ENCODE measurements around the gene UBN2.
"Not testable (repeated sequence)": the region's sequence is repeated elsewhere in the genome, so short reads cannot be mapped to it uniquely, and the experiment has no call there.

The UBN2 gene

DNA sequence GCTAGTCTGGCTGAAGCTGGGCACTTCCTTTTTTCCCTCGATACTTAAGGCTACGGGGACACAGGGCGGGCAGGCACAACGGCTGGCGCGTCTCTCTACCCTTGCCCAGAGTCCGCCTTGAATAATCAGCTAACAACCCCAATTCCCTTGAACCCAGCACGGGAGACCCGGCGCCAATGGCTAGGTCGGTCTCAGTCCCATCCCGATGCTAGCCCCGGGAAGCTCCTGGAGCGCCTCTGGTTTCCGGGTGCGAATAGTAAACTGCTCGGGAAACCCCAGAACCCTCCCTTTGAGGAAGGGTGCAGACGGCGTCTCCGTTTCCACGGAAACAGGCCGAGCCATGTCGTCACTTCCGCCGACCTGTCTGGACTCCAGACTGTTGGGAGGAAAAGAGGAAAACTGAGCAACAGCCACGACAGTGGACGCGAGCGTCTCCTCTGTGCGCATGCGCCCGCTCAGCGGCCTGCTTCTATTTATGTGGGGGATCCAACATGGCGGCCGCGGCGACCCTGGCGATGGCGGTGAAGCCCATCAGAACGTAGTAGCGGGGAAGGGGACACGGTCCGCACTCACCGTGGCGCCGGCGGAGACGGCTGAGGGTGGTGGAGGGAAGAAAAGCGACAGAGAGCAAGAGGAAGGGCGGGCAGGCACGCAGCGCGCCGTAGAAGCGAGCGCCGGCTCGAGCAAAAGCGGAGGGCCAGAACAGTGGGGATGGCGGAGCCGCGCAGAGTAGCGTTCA, at the start of gene UBN2:
Gene UBN2, plus strand, starts transcription at position 464 of the 739 bp plus-strand sequence. Its CDS starts 248 bp downstream, at position 712.
- DNase-seq, result peak; percentile 97

DNA sequence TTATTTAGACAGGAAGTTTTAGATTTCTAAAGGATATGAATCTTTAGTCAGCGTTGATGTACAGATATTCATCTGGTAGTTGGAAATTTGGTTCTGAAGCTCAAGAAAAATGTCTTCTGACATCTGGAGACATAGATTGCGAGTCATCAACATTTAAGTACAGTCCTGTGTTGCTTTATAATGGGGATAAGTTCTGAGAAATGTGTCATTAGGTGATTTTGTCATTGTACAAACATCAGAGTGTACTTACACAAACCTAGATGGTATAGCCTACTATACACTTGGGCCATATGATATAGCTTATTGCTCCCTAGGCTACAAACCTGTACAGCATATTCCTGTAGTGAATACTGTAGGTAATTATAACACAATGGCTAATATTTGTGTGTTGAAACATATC, 49.6 kb upstream of the UBN2 start:
- DNase-seq, result no peak

DNA sequence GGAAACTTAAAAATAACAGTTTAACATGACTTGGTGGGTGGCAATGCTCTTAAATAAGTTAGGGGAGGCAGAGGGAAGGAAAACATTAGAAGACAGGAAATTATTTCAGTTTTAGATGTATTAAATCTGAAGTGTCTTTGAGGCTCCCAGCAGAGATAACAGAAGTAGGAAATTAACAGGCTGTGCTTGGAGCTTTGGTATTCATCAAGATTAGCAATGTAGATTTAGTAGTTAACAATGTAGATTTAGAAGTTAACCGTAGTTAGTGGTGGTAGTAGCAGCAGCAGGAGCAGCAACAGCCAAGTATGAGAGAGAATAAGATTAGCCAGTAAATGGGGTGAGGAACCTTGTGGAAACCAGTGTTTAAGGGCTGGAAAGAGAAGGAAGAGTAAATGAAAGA, 48.7 kb upstream of the UBN2 start:
- no peak for DNase-seq

DNA sequence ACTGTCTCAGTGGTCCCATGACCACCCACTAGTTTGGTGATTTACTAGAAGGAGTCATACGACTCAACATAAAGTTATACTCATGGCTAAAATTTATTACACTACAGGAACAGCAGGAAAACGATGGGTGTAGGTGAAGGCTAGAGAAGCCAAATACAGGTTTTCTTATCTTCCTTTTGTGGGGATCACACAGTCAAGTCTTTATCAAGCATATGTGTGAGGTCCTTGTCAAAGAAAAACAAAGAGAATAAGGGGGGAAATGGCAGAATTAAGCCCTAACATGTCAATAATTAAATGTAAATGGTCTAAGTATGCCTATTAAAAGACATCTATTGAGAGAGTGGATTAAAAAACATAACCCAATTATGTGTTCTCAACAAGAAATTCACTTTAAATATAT, 47.8 kb upstream of the UBN2 start:
- no peak for DNase-seq

DNA sequence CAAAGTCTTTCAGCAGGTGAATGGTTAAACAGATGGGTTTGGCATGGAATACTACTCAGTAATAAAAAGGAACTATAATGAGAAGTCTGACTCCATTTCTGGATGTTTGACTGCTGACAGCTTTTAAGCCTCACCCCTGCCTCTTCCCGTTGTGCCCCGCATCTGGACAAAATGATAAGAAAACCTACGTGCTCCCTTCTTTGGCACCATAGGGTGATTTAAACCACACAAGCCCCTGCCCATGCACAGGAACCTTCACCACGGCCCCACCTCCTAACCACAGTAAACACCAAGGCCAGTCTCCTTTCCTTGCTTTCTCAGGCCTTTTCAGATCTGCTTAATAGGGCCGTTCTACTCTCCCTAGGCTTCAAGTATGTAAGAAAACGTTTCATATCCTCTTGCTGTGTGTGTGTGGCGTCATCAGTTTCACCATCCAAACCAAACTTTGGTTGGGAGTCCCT, 47.1 kb upstream of the UBN2 start:
- no peak for DNase-seq

DNA sequence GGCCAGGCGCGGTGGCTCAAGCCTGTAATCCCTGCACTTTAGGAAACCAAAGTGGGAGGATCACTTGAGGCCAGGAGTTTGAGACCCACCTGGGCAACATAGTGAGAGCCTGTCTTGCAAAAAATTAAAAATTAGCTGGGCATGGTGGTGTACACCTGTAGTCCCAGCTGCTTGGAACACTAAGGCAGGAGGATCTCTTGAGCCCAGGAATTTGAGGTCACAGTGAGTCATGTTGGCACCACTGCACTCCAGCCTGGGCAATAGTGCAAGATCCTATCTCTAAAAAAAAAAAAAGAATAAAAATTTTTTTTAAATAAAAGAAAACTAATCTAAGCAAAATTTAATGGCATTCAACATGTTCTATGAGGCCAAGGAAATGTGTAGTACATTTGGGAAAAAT, 44.9 kb upstream of the UBN2 start:
- no peak for DNase-seq

DNA sequence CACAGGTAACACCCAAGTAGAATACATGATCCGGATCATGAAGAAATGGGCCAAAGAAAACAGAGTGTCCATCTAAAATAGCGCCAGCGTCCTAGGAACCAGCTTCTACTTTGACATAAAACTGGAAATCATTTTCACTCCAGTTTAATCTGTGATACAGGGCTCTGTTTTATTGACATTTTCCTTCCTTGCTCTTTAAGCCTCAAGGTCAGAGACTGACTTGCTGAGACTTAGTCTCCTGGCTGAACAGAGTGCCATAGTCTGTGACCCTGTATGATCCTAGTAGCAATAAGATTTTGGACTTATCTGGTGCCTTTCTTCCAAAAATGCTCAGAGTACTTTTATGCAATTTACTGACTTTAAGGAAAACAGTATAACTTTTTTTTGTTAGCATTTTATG, 41.7 kb upstream of the UBN2 start:
- no peak for DNase-seq

DNA sequence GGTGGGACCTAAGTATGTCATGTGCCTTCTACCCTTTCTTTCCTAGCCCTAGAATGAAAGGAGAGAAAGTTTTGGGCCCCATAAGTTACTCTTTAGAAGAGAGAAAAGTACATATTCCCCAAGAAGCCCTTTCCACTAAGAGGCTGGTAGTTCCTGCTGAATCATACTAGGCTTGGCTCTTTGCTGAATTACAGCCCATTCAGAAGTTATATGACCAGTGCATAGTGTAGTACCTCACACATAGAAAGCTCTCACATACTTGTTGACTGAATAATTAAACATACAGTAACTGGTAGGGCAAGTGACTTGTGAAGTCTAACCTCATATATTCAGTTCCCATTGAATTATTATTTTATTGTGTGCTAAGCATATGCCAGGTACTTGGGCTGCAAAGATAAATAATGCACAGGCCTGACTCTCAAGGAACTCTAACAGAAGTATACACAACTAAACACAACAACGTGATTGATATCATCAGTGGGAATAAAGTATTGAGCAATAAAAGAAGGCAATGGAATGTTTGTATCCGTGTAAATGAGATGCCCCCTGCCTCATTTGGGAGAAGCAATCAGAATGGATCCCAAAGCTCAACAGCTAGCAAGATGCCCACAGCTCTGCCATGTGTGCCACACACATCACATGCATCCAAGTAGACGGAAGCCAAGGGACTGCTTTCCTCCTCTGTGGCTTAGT, 38.9 kb upstream of the UBN2 start:
- DNase-seq, result no peak

DNA sequence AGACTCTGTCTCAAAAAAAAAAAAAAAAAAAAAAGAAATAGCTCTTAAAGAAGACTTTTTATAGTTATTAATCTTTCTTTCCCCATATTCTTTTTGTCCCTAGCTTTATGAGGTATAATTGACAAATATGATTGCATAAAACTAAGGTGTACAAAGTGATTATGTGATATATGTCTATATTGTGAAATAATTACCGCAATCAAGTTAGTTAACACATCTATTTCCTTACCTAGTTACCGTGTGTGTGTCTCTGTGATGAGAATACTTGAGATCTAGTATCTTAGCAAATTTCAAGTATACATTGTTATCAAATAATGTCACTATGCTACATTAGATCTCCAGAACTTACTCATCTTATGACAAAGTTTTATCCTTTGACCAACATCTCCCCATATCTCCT, 30.7 kb upstream of the UBN2 start:
- DNase-seq, result no peak

DNA sequence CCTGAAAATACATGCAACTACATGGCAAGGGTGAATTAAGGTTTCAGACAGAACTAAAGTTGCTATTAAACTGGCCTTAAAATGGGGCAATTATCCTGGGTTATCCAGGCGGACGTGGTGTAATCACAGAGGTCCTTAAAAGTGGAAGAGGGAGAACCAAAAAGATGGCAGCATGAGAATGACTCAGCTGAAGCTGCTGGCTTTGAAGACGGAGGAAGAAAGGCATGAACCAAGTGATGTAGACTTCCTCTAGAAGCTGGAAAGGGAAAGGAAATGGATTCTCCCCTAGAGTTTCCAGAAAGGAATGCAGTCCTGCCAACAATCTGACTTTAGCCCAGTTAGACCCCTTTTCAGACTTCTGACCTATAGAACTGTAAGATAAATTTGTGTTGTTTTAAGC, 27.0 kb upstream of the UBN2 start:
- DNase-seq, result no peak

DNA sequence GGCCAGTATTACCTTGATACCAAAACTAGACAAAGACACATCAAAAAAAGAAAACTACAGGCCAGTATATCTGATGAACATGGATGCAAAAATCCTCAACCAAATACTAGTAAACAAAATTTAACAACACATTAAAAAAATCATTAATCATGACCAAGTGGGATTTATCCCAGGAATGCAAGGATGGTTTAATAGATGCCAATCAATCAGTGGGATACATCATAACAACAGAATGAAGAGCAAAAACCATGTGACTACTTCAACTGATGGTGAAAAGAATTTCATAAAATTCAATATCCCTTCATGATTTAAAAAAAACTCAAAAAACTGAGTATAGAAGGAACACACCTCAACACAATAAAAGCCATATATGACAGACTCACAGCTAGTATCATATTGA, 25.2 kb upstream of the UBN2 start:
- DNase-seq, result no peak

DNA sequence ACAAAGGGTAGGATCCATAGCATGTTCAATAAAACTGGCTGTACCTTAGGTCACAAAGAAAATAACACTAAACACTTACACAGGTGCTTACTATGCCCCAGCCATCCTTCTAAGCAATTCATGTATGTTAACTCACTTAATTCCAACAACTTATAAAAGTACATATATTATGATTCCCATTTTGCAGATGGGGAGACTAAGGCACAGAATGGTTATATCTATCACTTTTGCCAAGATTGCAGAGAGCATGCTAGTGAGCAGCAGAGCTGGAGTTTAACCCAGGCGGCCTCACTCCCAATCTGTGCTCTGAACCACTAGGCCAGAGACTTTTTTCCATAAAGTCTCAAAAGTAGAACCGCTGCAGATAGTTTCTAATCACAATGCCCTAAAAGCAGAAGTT, 18.9 kb upstream of the UBN2 start:
- DNase-seq, result no peak

DNA sequence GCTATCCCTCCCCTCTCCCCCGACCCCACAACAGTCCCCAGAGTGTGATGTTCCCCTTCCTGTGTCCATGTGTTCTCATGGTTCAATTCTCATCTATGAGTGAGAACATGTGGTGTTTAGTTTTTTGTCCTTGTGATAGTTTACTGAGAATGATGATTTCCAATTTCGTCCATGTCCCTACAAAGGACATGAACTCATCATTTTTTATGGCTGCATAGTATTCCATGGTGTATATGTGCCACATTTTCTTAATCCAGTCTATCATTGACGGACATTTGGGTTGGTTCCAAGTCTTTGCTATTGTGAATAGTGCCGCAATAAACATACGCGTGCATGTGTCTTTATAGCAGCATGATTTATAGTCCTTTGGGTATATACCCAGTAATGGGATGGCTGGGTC, 17.5 kb upstream of the UBN2 start:
- not testable (repeated sequence) for DNase-seq

DNA sequence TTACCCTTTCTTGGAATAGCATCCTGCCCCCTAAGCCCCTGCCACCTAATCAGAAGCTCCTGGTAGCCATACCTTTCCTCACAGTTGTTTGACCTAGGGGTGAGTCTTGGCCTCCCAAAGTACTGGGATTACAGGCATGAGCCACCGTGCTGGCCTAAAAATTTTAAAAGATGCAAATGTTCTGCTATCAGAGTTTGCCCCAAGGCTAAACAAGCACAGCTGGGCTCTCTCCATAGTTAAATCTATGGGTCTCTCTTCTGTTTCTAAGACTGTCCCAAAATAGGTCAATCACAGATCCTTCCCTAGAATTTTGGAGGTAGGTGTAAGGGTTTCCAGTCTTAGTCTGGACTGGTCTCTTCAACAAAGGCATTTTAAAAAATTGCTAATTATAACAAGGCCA, 12.9 kb upstream of the UBN2 start:
- no peak for DNase-seq

DNA sequence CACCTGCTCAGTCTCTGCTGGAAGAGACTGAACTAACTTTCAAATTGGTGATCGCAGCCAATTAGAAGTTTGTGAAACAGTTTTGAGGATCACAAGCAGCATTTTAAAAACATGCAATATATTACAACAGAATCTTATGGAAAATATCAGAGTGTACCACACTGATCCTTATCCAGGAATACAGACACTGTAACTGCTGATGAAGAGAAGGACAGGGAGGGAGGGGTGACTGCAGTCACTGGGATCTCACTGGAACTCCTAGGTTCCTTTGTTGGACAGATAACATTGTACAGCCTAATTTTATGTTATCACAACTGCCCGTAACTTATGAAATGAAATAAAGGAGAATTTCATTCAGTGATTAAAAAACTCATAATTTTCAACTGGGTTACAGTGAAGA, 6.8 kb upstream of the UBN2 start:
- no peak for DNase-seq

DNA sequence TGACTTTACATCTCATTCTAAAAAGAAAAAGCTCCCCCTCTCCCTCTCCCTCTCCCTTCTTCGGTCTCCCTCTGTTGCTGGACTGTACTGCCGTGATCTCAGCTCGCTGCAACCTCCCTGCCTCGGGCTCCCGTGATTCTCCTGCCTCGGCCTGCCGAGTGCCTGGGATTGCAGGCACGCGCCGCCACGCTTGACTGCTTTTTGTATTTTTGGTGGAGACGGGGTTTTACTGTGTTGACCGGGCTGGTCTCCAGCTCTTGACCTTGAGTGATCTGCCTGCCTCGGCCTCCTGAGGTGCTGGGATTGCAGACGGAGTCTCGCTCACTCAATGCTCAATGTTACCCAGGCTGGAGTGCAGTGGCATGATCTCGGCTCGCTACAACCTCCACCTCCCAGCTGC, 6.2 kb upstream of the UBN2 start:
- not testable (repeated sequence) for DNase-seq

DNA sequence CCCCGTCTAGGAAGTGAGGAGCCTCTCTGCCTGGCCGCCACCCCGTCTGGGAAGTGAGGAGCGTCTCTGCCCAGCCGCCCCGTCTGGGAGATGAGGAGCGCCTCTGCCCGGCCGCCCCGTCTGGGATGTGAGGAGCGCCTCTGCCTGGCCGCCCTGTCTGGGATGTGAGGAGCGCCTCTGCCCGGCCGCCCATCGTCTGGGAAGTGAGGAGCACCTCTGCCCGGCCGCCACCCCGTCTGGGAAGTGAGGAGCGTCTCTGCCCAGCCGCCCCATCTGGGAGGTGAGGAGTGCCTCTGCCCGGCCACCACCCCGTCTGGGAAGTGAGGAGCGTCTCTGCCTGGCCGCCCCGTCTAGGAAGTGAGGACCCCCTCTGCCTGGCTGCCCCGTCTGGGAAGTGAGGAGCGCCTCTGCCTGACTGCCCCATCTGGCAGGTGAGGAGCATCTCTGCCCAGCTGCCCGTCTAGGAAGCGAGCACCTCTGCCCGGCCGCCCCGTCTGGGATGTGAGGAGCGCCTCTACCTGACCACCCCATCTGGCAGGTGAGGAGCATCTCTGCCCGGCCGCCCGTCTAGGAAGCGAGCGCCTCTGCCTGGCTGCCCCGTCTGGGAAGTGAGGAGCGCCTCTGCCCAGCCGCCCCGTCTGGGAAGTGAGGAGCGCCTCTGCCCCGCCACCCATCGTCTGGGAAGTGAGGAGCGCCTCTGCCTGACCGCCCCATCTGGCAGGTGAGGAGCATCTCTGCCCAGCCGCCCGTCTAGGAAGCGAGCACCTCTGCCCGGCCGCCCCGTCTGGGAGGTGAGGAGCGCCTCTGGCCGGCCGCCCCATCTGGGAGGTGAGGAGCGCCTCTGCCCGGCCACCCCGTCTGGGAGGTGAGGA, 5.5 kb upstream of the UBN2 start:
- DNase-seq, result not testable (repeated sequence)

DNA sequence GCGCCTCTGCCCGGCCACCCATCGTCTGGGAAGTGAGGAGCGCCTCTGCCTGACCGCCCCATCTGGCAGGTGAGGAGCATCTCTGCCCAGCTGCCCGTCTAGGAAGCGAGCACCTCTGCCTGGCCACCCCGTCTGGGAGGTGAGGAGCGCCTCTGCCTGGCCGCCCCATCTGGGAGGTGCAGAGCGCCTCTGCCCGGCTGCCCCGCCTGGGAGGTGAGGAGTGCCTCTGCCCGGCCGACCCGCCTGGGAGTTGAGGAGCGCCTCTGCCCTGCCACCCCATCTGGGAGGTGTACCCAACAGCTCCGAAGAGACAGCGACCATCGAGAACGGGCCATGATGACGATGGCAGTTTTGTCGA, 4.9 kb upstream of the UBN2 start:
- not testable (repeated sequence) for DNase-seq

DNA sequence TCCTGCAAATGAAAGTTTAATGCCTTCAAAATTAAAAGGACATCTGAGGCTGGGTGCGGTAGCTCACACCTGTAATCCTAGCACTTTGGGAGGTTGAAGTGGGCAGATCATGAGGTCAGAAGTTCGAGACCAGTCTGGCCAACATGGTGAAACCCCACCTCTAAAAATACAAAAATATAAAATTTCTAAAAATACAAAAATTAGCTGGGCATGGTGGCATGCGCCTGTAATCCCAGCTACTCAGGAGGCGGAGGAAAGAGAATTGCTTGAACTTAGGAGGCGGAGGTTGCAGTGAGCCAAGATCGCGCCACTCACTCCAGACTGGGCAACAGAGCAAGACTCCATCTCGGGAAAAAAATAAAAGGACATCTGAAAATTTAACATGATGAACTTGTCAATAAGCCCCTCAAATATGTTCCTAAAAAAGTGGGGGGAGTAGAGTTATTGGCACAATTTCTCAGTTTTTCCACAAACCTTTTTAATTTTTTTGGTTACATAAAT, 4.0 kb upstream of the UBN2 start:
- not testable (repeated sequence) for DNase-seq

DNA sequence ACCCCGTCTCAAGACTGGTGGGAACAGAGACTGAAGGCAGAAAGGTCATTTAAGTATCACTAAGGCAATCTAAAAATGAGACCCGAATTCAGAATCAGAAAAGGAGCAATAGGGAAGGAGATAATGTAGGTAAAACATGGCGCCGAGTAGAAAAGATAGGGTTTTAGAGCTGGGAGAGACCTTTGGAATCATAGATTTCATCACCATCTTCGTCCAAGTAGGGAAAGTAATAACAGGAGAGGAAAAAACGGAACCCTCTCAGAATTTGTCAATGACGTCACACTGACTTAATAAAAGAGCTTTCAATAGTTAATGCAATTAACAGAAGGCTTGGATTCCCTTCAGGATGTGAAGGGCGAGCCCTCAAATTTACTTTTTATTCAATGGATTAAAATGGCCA, 1.0 kb upstream of the UBN2 start:
- DNase-seq, result no peak

DNA sequence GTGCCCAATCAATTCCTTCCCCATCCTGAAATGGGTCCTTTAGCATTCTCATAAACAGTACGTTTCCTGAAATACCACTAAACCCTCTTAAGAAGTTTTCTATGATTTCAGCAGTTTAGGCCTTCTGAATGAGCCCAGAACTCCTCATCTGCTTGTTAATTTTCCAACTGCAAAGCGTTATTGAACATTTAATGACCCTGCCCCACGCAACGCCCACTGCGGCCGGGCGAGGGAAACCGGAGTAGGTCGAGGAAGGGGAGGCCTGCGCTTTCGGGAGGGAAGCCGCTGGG, 608 bp upstream of the UBN2 start:
- DNase-seq, result no peak

DNA sequence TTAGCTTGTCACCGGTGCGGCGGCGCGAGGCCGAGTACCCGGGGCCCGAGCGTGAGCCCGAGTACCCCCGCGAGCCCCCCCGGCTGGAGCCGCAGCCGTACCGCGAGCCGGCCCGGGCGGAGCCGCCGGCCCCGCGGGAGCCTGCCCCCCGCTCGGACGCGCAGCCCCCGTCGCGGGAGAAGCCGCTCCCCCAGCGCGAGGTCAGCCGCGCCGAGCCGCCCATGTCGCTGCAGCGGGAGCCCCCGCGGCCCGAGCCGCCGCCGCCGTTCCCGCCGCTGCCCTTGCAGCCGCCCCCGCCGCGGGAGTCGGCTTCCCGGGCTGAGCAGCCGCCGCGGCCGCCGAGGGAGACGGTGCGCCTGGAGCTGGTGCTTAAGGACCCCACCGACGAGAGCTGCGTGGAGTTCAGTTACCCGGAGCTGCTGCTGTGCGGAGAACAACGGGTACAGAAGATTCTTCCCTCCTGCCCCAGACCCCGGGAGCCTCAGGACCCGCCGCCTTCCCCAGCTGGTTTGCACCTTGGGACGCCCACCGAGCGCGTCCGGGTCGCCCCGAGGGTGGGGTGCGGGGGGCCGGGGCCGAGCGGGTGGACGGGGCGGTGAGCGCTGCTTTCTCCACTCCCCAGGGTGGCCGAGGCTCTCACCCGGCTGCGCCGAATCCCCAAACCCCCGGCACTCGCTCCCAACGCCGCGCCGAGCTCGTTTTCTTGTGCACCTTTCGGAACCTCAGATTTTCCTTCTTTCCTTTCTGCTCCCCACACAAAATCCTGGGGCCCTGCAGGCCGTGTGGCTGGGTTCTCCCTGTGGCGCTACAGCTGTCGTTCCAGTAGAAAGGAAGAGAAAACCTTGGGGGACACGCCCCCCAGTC, 708 bp downstream of the UBN2 start:
- peak; percentile 12 for DNase-seq

DNA sequence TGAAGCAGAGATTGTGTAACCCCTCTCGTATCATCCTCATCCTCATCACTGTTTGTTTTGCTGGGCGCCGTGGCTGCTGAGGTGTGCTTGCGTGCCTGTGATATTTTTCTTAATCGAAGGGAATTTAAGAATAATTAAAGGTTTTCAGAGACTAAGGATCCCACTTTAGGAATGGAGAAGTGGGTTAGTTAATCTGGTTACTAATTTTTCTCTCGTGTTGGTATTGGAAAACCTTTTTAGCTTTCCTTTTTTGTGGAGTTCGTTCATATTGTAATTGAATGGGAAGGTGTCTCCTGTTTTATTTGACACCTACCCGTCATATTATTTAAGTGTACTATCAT, 1.3 kb downstream of the UBN2 start:
- DNase-seq, result peak; percentile 45
